Smooth muscle cell (in vitro differentiated cells): ENCODE results near the gene CCDC85C. TPM values are rescaled to one million over a fixed set of nuclear protein-coding genes. Genes with fewer than 3 reads are reported as not detected.
A peak's percentile ranks its signal among the peaks of the same experiment; 100 is the strongest.

ENCODE experiments used
- DNase-seq: peaks from one replicate; lab custom pipeline; 2025; ENCODE audit not compliant: unreplicated experiment; lab: John Stamatoyannopoulos, UW
- H2AFZ ChIP-seq: fragments of 200-600 bp; sonication (generic); 2 replicates; pipeline ENCODE4 v1.6.0; 2016; ENCODE audit warnings: antibody characterized with exemption, low read depth, mild to moderate bottlenecking
- H3F3A ChIP-seq: fragments of 200-600 bp; sonication (generic); 2 replicates; pipeline ENCODE4 v1.6.0; 2017; ENCODE audit warnings: antibody characterized with exemption, low read depth
- H3K27ac ChIP-seq: fragments of 200-600 bp; sonication (generic); 2 replicates; pipeline ENCODE4 v1.5.1; 2016; ENCODE audit warnings: low read depth, mild to moderate bottlenecking
- H3K27me3 ChIP-seq: fragments of 200-600 bp; sonication (generic); 2 replicates; pipeline ENCODE4 v1.6.1; 2016; ENCODE audit warnings: low read depth, mild to moderate bottlenecking
- H3K36me3 ChIP-seq: fragments of 200-600 bp; sonication (generic); 2 replicates; pipeline ENCODE4 v1.5.1; 2016; ENCODE audit warnings: low read depth
- H3K4me1 ChIP-seq: fragments of 200-600 bp; sonication (generic); 2 replicates; pipeline ENCODE4 v1.5.1; 2016; ENCODE audit warnings: low read depth
- H3K4me2 ChIP-seq: fragments of 200-600 bp; sonication (generic); 2 replicates; pipeline ENCODE4 v1.6.0; 2016; ENCODE audit warnings: mild to moderate bottlenecking
- H3K4me3 ChIP-seq: fragments of 200-600 bp; sonication (generic); 2 replicates; pipeline ENCODE4 v1.5.1; 2016; ENCODE audit warnings: mild to moderate bottlenecking
- H3K79me2 ChIP-seq: fragments of 200-600 bp; sonication (generic); 2 replicates; pipeline ENCODE4 v1.6.0; 2016; ENCODE audit warnings: low read depth, mild to moderate bottlenecking
- H3K9ac ChIP-seq: fragments of 200-600 bp; sonication (generic); 2 replicates; pipeline ENCODE4 v1.6.0; 2016; ENCODE audit warnings: low read depth
- H3K9me3 ChIP-seq: fragments of 200-600 bp; sonication (generic); replicated peaks from 2 replicates; pipeline ENCODE4 v1.5.1; 2016; ENCODE audit warnings: low read depth
- H4K20me1 ChIP-seq: fragments of 200-600 bp; sonication (generic); 2 replicates; pipeline ENCODE4 v1.6.0; 2016; ENCODE audit warnings: low read depth
- WGBS: methylation state at CpG from one replicate; pipeline ENCODE4 v1.1.7; 2016; ENCODE audit warnings: low lambda C conversion rate; 5-methylcytosine and 5-hydroxymethylcytosine counted together
- polyA plus RNA-seq: library from polyadenylated mRNA; unstranded; fragments of >200 nt; fragmentation: Nextera tagmentation; extraction: Ambion mirVana; gene quantifications from 2 replicates; pipeline ENCODE4 v1.2.1, GENCODE V29; 2016
- total RNA-seq: library from RNA; depleted of rRNA; stranded (reverse); fragments of >200 nt; gene quantifications from 2 replicates; pipeline ENCODE4 v1.2.3, GENCODE V29; 2014
- TF ChIP-seq, protein P1 (sequence below): fragments of 200-600 bp; sonication (generic); IDR thresholded peaks from 2 replicates; pipeline ENCODE4 v1.5.1; 2017; ENCODE audit warnings: borderline replicate concordance, mild to moderate bottlenecking, antibody characterized with exemption; ENCODE audit not compliant: insufficient read depth, poor library complexity, severe bottlenecking

CCDC85C gene
- total and polyA plus RNA-seq, 2 experiments from 2014 or later = 4.0 to 6.5 TPM

DNA sequence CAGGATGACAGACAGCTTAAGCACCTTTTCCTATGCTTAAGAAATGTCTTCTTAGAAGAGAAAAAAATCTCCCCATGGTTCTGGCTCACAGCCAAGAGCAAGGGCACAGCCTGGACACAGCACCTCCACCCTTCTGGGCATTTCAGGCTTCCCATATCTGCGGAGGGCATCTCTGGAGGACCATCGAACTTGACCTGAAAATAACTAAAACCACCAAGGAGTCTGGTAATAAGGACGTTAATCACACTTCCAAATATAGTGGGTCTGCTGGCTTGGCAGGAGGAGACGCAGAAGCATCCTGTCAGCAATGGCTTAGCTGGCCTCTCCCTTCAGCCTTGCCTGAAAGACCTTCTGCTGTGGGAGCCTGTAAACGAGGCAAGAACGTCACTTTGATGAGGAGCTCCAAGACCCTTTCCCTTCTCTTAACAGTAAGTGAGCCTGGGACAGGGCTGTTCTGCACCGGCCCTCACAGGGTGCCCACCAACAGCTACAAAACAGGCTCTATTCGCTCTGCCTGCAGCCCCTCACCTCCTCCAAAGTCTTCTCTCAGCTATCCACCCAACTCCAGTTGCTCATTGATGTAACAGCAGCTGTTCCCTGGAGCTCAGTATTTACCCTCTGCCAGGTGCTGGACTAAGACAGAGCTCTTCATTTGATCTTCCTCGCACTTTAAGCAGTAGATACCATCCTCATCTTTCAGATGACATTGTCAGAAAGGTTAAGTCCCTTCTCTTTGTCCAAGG is 136.5 kb downstream of the CCDC85C start:
- TF ChIP-seq, protein P1, sequence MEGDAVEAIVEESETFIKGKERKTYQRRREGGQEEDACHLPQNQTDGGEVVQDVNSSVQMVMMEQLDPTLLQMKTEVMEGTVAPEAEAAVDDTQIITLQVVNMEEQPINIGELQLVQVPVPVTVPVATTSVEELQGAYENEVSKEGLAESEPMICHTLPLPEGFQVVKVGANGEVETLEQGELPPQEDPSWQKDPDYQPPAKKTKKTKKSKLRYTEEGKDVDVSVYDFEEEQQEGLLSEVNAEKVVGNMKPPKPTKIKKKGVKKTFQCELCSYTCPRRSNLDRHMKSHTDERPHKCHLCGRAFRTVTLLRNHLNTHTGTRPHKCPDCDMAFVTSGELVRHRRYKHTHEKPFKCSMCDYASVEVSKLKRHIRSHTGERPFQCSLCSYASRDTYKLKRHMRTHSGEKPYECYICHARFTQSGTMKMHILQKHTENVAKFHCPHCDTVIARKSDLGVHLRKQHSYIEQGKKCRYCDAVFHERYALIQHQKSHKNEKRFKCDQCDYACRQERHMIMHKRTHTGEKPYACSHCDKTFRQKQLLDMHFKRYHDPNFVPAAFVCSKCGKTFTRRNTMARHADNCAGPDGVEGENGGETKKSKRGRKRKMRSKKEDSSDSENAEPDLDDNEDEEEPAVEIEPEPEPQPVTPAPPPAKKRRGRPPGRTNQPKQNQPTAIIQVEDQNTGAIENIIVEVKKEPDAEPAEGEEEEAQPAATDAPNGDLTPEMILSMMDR = no peak

DNA sequence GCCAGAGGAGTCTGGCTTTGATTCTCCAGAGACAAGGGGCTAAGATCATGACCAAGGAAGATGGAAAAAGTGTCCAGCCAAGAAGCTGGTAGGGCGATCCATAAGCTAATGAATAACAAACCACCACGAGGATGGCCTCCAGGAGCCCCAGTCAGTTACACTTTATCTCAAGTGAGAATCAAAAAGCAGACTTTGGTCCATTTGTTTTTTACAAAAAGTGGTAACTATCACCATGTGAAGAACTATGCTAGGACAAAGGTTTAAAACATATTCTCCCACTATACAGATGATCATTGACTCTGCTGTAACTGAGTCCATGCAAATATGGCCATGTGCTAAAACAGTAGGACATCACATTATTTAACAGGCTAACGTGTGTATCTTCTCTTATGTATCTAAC is 137.2 kb downstream of the CCDC85C start:
- Histone ChIP-seq H4K20me1 (peaks cover 92% of the 10 kb centered on the region), H3K79me2 (peaks cover 92% of the 10 kb centered on the region)

More for the DNA sequence above, 136.5 kb downstream of the CCDC85C start:
- 44% methylated on average over 9 of the region's 9 CpGs for WGBS
- Histone ChIP-seq H3F3A (peaks cover 11% of the 10 kb centered on the region), H2AFZ (no peak overlapping the region), H3K4me1 (no peaks in the 10 kb centered on the region), H3K4me2 (peak overlapping the region; percentile 21), H3K9ac (no peak overlapping the region), H3K9me3 (no peaks in the 10 kb centered on the region), H3K27ac (no peak overlapping the region), H3K36me3 (no peaks in the 10 kb centered on the region), H3K4me3 (no peak overlapping the region), H3K27me3 (no peaks in the 10 kb centered on the region), H3K79me2 (peaks cover 93% of the 10 kb centered on the region), H4K20me1 (peaks cover 96% of the 10 kb centered on the region)
- no peak for DNase-seq

DNA sequence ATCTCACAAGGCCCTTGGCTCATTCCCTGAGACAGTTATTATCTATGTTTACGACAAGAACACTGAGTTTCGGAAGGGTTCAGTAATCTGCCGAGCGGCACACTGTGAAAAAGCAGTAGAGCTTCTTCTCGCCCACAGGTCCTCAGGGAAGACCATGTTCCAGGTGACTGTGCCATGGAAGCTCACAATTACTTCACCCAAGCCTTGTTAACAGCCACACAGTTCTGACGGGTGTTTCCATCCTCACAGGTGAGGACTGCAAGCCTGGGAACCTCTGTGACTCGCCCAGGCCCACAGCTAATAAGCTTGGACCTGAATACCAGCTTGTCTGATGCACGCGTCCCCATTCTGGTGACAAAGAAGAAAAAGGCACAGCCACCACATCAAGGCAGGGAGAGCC is 138.7 kb downstream of the CCDC85C start:
- Histone ChIP-seq H3K79me2 (peaks cover 84% of the 10 kb centered on the region), H3K9me3 (no peaks in the 10 kb centered on the region), H3K36me3 (no peaks in the 10 kb centered on the region), H2AFZ (no peak overlapping the region), H4K20me1 (peaks cover 86% of the 10 kb centered on the region), H3K9ac (no peak overlapping the region), H3K4me2 (no peak overlapping the region), H3K27me3 (no peaks in the 10 kb centered on the region), H3K4me1 (no peaks in the 10 kb centered on the region), H3K27ac (no peak overlapping the region), H3F3A (peaks cover 17% of the 10 kb centered on the region), H3K4me3 (no peak overlapping the region)
- 89% methylated on average over 9 of the region's 9 CpGs for WGBS
- TF ChIP-seq, protein P1 = no peak
- no peak for DNase-seq

More for the DNA sequence above, 137.2 kb downstream of the CCDC85C start:
- Histone ChIP-seq H3K27ac (no peak overlapping the region), H3K27me3 (no peaks in the 10 kb centered on the region), H3K4me1 (no peaks in the 10 kb centered on the region), H3F3A (peaks cover 14% of the 10 kb centered on the region), H3K9ac (no peak overlapping the region), H3K9me3 (no peaks in the 10 kb centered on the region), H3K36me3 (no peaks in the 10 kb centered on the region), H3K4me2 (no peak overlapping the region), H2AFZ (no peak overlapping the region), H3K4me3 (no peak overlapping the region)
- 96% methylated on average over 3 of the region's 3 CpGs for WGBS
- DNase-seq = no peak
- TF ChIP-seq, protein P1 = no peak

DNA sequence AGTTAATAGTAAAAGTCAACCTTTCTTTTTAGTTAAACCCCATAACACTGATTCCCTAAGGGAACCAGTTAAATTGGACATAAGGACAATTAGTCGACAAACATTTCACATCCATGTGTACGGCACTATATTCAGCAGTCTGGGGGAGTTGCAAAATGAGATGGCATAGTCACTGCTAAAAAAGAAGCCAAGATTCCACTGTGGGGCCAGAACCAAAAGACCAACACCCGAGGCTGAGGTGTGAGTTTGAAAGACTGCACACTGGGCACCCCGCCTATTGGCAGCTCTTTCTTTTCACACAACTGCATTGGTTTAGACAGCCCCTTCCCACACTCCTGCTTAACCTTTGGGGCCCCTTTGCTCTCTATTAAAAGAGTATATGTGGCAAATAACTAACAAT is 140.0 kb downstream of the CCDC85C start:
- DNase-seq = no peak
- Histone ChIP-seq H2AFZ (no peak overlapping the region), H3K4me2 (no peak overlapping the region), H3K27ac (no peak overlapping the region), H3K4me1 (no peaks in the 10 kb centered on the region), H3K36me3 (no peaks in the 10 kb centered on the region), H3K9me3 (no peaks in the 10 kb centered on the region), H4K20me1 (peaks cover 73% of the 10 kb centered on the region), H3F3A (peaks cover 8% of the 10 kb centered on the region), H3K9ac (no peak overlapping the region), H3K79me2 (peaks cover 80% of the 10 kb centered on the region), H3K27me3 (no peaks in the 10 kb centered on the region), H3K4me3 (no peak overlapping the region)
- WGBS = 92% methylated on average over 4 of the region's 4 CpGs
- TF ChIP-seq, protein P1 = no peak
